Body of pancreas (tissue), 4 donors: ENCODE results near the gene RNF39.

Source experiments
- POLR2A ChIP-seq, 3 donors: fragments of 450-650 bp; IDR thresholded peaks; one replicate each; pipeline ENCODE4 v1.6.1; 2016; ENCODE audit warnings: antibody characterized with exemption in 3 of 3, mild to moderate bottlenecking in 2 of 3
- TF ChIP-seq, protein P1 (sequence below), 7 experiments: fragments of 450-650 bp in 4 of 7; fragments of 200-600 bp in 3 of 7; sonication (generic) in 3 of 7; IDR thresholded peaks; one replicate each; pipeline ENCODE4 v1.5.1; 2016 to 2019; ENCODE audit warnings: antibody characterized with exemption in 7 of 7

DNA sequence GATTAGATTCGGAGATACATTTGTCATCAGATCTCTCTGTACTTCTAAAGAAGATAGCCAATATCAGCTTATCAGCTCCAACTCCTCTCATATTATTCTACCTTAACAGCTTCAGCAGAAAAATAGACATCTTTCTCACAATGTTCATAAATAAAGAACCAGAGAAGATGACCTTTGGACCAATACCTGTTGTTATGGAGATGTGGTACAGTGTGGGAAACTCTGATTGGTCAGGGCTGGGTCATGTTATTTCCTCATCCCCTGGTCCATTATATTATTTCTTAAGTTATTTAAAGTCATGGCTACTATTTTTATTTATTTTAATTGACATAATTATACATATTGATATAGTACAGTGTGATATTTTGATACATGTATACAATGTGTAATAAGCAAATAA is 50.4 kb downstream of the RNF39 start:
- TF ChIP-seq, protein P1, sequence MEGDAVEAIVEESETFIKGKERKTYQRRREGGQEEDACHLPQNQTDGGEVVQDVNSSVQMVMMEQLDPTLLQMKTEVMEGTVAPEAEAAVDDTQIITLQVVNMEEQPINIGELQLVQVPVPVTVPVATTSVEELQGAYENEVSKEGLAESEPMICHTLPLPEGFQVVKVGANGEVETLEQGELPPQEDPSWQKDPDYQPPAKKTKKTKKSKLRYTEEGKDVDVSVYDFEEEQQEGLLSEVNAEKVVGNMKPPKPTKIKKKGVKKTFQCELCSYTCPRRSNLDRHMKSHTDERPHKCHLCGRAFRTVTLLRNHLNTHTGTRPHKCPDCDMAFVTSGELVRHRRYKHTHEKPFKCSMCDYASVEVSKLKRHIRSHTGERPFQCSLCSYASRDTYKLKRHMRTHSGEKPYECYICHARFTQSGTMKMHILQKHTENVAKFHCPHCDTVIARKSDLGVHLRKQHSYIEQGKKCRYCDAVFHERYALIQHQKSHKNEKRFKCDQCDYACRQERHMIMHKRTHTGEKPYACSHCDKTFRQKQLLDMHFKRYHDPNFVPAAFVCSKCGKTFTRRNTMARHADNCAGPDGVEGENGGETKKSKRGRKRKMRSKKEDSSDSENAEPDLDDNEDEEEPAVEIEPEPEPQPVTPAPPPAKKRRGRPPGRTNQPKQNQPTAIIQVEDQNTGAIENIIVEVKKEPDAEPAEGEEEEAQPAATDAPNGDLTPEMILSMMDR (IDR thresholded peaks at IDR 0.05): no peak
- no peak for TF ChIP-seq POLR2A (IDR thresholded peaks at IDR 0.05)
